SU-DHL-6 (cell line): Measurements from ENCODE around the gene PIGN.

ENCODE experiments used
- H2AFZ ChIP-seq: fragments of 200-600 bp; sonication (generic); 2 replicates; pipeline ENCODE4 v1.6.1; 2014; ENCODE audit warnings: low read depth, mild to moderate bottlenecking, moderate library complexity, mixed read lengths, antibody characterized with exemption, low read length; ENCODE audit not compliant: severe bottlenecking
- H3F3A ChIP-seq: fragments of 200-600 bp; shearing (Covaris generic); 2 replicates; pipeline ENCODE4 v1.6.0; 2016; ENCODE audit warnings: antibody characterized with exemption, mild to moderate bottlenecking; ENCODE audit not compliant: insufficient read depth
- H3K27ac ChIP-seq: fragments of 200-600 bp; sonication (generic); 2 replicates; pipeline ENCODE4 v1.5.1; 2016; ENCODE audit warnings: low read depth, mild to moderate bottlenecking, low read length, moderate library complexity, mixed read lengths
- H3K27me3 ChIP-seq: fragments of 200-600 bp; sonication (generic), shearing (Covaris generic); 2 replicates; pipeline ENCODE4 v1.6.0; 2014; ENCODE audit warnings: mild to moderate bottlenecking, low read length
- H3K36me3 ChIP-seq: fragments of 200-600 bp; sonication (generic); 2 replicates; pipeline ENCODE4 v1.6.1; 2014; ENCODE audit warnings: mild to moderate bottlenecking, low read length, mixed read lengths
- H3K4me2 ChIP-seq: fragments of 300-600, 200-600 bp; shearing (Covaris generic), sonication (generic); 2 replicates; pipeline ENCODE4 v1.6.0; 2014; ENCODE audit warnings: low read length, low read depth, mild to moderate bottlenecking; ENCODE audit not compliant: poor library complexity, severe bottlenecking
- H3K4me3 ChIP-seq: fragments of 200-600 bp; sonication (generic); 2 replicates; pipeline ENCODE4 v1.5.1; 2014; ENCODE audit warnings: antibody characterized with exemption, low read length, mild to moderate bottlenecking, mixed read lengths; ENCODE audit not compliant: insufficient read depth, poor library complexity, severe bottlenecking
- H3K79me2 ChIP-seq: fragments of 200-600 bp; sonication (generic); 2 replicates; pipeline ENCODE4 v1.6.1; 2014; ENCODE audit warnings: mild to moderate bottlenecking, low read length, moderate library complexity; ENCODE audit not compliant: insufficient read depth
- H3K9ac ChIP-seq: fragments of 200-600 bp; sonication (generic); 2 replicates; pipeline ENCODE4 v1.7.0; 2014; ENCODE audit warnings: mild to moderate bottlenecking, low read length
- H3K9me2 ChIP-seq: fragments of 200-600 bp; sonication (generic); replicated peaks from 2 replicates; pipeline ENCODE4 v1.6.1; 2014; ENCODE audit warnings: low read length; ENCODE audit not compliant: insufficient read depth
- H3K9me3 ChIP-seq: fragments of 200-600 bp; sonication (generic); 2 replicates; pipeline ENCODE4 v1.6.1; 2014; ENCODE audit warnings: low read length, mixed read lengths; ENCODE audit not compliant: insufficient read depth
- H4K20me1 ChIP-seq: fragments of 200-600 bp; sonication (generic); 2 replicates; pipeline ENCODE4 v1.6.1; 2014; ENCODE audit warnings: low read depth, mild to moderate bottlenecking, antibody characterized with exemption, low read length, moderate library complexity, mixed read lengths
- EZH2phosphoT487 ChIP-seq: fragments of 200-600 bp; sonication (generic), shearing (Covaris generic); conservative IDR thresholded peaks from 2 replicates; pipeline ENCODE4 v1.6.1; 2018; ENCODE audit warnings: mild to moderate bottlenecking, antibody characterized with exemption, low read length, moderate library complexity, mixed read lengths
- TF ChIP-seq, protein P1 (sequence below): fragments of 200-600 bp; sonication (generic); IDR thresholded peaks from one replicate; pipeline ENCODE4 v1.5.1; 2017; ENCODE audit warnings: antibody characterized with exemption, mild to moderate bottlenecking, low read length, moderate library complexity; ENCODE audit not compliant: insufficient read depth, poor library complexity, severe bottlenecking

PIGN gene

GRCh38 chr18:62054929-62055498 lies 131.8 kb downstream of the PIGN start:
- Histone ChIP-seq H3K9me2 (no peaks in the 10 kb centered on the region), H3K9me3 (no peaks in the 10 kb centered on the region), H3K4me2 (no peak overlapping the region), H3K27me3 (no peaks in the 10 kb centered on the region), H2AFZ (no peak overlapping the region), H3F3A (no peaks in the 10 kb centered on the region), H4K20me1 (no peaks in the 10 kb centered on the region), H3K27ac (no peak overlapping the region), H3K9ac (no peak overlapping the region), H3K4me3 (no peak overlapping the region), H3K79me2 (no peaks in the 10 kb centered on the region), H3K36me3 (peaks cover 3% of the 10 kb centered on the region; the same call in 1 of the 2 replicates)
- TF ChIP-seq EZH2phosphoT487: no peak
- TF ChIP-seq, protein P1, sequence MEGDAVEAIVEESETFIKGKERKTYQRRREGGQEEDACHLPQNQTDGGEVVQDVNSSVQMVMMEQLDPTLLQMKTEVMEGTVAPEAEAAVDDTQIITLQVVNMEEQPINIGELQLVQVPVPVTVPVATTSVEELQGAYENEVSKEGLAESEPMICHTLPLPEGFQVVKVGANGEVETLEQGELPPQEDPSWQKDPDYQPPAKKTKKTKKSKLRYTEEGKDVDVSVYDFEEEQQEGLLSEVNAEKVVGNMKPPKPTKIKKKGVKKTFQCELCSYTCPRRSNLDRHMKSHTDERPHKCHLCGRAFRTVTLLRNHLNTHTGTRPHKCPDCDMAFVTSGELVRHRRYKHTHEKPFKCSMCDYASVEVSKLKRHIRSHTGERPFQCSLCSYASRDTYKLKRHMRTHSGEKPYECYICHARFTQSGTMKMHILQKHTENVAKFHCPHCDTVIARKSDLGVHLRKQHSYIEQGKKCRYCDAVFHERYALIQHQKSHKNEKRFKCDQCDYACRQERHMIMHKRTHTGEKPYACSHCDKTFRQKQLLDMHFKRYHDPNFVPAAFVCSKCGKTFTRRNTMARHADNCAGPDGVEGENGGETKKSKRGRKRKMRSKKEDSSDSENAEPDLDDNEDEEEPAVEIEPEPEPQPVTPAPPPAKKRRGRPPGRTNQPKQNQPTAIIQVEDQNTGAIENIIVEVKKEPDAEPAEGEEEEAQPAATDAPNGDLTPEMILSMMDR: no peak

DNA sequence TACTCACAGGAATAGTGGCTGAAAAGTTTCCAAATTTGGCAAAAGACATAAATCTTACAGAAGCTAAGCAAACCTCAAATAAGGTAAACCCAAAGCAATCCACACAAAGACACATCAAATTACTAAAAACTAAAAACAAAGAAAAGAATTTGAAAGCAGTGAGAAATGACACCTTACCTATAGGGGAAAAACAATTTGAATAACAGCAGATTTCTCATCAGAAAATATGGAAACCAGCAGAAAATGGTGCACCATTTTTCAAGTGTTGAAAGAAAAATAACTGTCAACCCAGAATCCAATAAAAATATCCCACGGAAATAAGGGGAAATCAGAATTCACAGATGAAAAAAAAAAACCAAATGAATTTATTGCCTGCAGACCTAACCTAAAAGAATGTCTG lies 138.6 kb downstream of the PIGN start:
- no peaks in the 10 kb centered on the region for H3F3A ChIP-seq
- no peak overlapping the region for H3K4me3 ChIP-seq
- H3K4me2 ChIP-seq: no peak overlapping the region
- H3K9me3 ChIP-seq: no peaks in the 10 kb centered on the region; the same call in 1 of the 2 replicates
- H3K36me3 ChIP-seq: 0 out of 2 replicates have a peak, but pooled peaks cover 9% of the 10 kb centered on the region
- no peak overlapping the region for H2AFZ ChIP-seq
- no peak overlapping the region for H3K27ac ChIP-seq
- H3K79me2 ChIP-seq: no peaks in the 10 kb centered on the region
- H3K9ac ChIP-seq: no peak overlapping the region
- H3K9me2 ChIP-seq: no peaks in the 10 kb centered on the region
- H3K27me3 ChIP-seq: no peaks in the 10 kb centered on the region
- TF ChIP-seq, protein P1: no peak
- TF ChIP-seq EZH2phosphoT487: no peak
- H4K20me1 ChIP-seq: no peaks in the 10 kb centered on the region

DNA sequence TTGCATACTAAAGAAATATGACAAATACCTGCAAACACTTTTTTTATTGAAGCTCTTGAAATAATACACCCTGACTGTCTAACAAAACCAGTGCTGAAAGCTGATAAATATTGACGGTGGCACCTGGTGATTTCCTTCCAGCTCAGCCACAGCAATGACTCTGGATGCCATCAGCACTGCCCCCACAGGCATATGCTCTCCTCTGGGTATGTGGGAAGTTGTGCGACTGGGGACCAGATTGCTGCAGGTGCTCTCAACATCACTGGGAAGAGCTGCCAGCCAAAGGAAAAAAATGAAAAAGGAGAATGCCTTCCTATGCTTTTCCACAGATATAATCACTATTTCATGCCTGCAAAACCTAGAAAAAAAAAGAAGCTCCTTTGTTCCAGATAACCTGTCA lies 141.5 kb downstream of the PIGN start:
- Histone ChIP-seq H3F3A (no peaks in the 10 kb centered on the region), H3K36me3 (0 out of 2 replicates have a peak, but pooled peaks cover 6% of the 10 kb centered on the region), H3K79me2 (no peaks in the 10 kb centered on the region), H4K20me1 (no peaks in the 10 kb centered on the region), H3K9me2 (no peaks in the 10 kb centered on the region), H3K27ac (no peak overlapping the region), H3K4me2 (no peak overlapping the region), H3K27me3 (no peaks in the 10 kb centered on the region), H2AFZ (no peak overlapping the region), H3K9me3 (no peaks in the 10 kb centered on the region; the same call in 1 of the 2 replicates), H3K4me3 (no peak overlapping the region), H3K9ac (no peak overlapping the region)
- no peak for TF ChIP-seq EZH2phosphoT487
- TF ChIP-seq, protein P1: no peak
